Activated CD4-positive, alpha-beta T cell treated with anti-CD3 and anti-CD28 coated beads, Interleukin-2, amount 50 U/mL, for 4 hours (primary cell): Measurements from ENCODE around the gene ZNF746.
"Not testable (repeated sequence)": the region's sequence is repeated elsewhere in the genome, so short reads cannot be mapped to it uniquely, and the experiment has no call there.

Experiments used
- DNase-seq, 2 experiments: peaks; one replicate each; pipeline ENCODE4 v3.0.0-alpha.2; 2020

ZNF746 gene

GRCh38 chr7:149497467-149498261 lies at the start of gene ZNF746:
Gene ZNF746, minus strand, starts transcription at chr7:149497809. Its CDS starts 273 bp downstream, at chr7:149497536.
- peak; percentile 67 to 73 for DNase-seq

- DNase-seq: no peak
Measured at GRCh38 chr7:149547126-149547525, 49.5 kb upstream of the ZNF746 start.

- DNase-seq: no peak
Measured at GRCh38 chr7:149546331-149546730, 48.7 kb upstream of the ZNF746 start.

GRCh38 chr7:149544028-149544427 lies 46.4 kb upstream of the ZNF746 start:
- DNase-seq: no peak

- DNase-seq: no peak
Measured at GRCh38 chr7:149532654-149533053, 35.0 kb upstream of the ZNF746 start.

- no peak for DNase-seq
Measured at GRCh38 chr7:149529136-149529718, 31.6 kb upstream of the ZNF746 start.

- no peak for DNase-seq
Measured at GRCh38 chr7:149527414-149527813, 29.8 kb upstream of the ZNF746 start.

GRCh38 chr7:149525280-149525679 lies 27.7 kb upstream of the ZNF746 start:
- no peak for DNase-seq

- no peak for DNase-seq
Measured at GRCh38 chr7:149524394-149524793, 26.8 kb upstream of the ZNF746 start.

GRCh38 chr7:149510248-149510647 lies 12.6 kb upstream of the ZNF746 start:
- DNase-seq: no peak

- no peak for DNase-seq
Measured at GRCh38 chr7:149509774-149510173, 12.2 kb upstream of the ZNF746 start.

GRCh38 chr7:149505551-149505950 lies 7.9 kb upstream of the ZNF746 start:
- no peak for DNase-seq

- DNase-seq: no peak
Measured at GRCh38 chr7:149501651-149502050, 4.0 kb upstream of the ZNF746 start.

GRCh38 chr7:149500910-149501309 lies 3.3 kb upstream of the ZNF746 start:
- DNase-seq: no peak

GRCh38 chr7:149500201-149500600 lies 2.6 kb upstream of the ZNF746 start:
- no peak for DNase-seq

- no peak for DNase-seq
Measured at GRCh38 chr7:149498811-149499210, 1.2 kb upstream of the ZNF746 start.

GRCh38 chr7:149496642-149497391 lies 792 bp downstream of the ZNF746 start:
- DNase-seq: peak; percentile 38 to 39

GRCh38 chr7:149495785-149496641 lies 1.6 kb downstream of the ZNF746 start:
- DNase-seq: no peak

GRCh38 chr7:149494738-149495368 lies 2.8 kb downstream of the ZNF746 start:
- DNase-seq: no peak

GRCh38 chr7:149493975-149494374 lies 3.6 kb downstream of the ZNF746 start:
- not testable (repeated sequence) for DNase-seq

GRCh38 chr7:149493366-149493765 lies 4.2 kb downstream of the ZNF746 start:
- no peak for DNase-seq

- DNase-seq: no peak
Measured at GRCh38 chr7:149490083-149490760, 7.4 kb downstream of the ZNF746 start.
